GM23338 (cell line): ENCODE results near the gene ZNF483. TPM values are rescaled to one million over a fixed set of nuclear protein-coding genes. Genes with fewer than 3 reads are reported as not detected.
A peak's percentile ranks its signal among the peaks of the same experiment; 100 is the strongest.
"Not testable (repeated sequence)": the region's sequence is repeated elsewhere in the genome, so short reads cannot be mapped to it uniquely, and the experiment has no call there.

ENCODE experiments used
- ATAC-seq: fragments of 200-7000 bp; cut with Tn5 transposase; 3 replicates; pipeline ENCODE4 v1.9.1; 2020
- DNase-seq: peaks from one replicate; pipeline ENCODE4 v3.0.0-alpha.2; 2015; ENCODE audit warnings: low spot score
- H2AFZ ChIP-seq: fragments of 200-600 bp; sonication (generic); 2 replicates; pipeline ENCODE4 v1.8.0; 2016; ENCODE audit warnings: antibody characterized with exemption, mild to moderate bottlenecking, moderate library complexity
- H3F3A ChIP-seq: fragments of 200-600 bp; sonication (generic); replicated peaks from 2 replicates; pipeline ENCODE4 v1.8.0; 2017; ENCODE audit warnings: antibody characterized with exemption, mixed run types, low read depth
- H3K27ac ChIP-seq: fragments of 200-600 bp; sonication (generic); 2 replicates; pipeline ENCODE4 v1.6.1; 2016; ENCODE audit warnings: low read depth
- H3K27me3 ChIP-seq: fragments of 200-600 bp; sonication (generic); 2 replicates; pipeline ENCODE4 v1.8.0; 2016; ENCODE audit warnings: mild to moderate bottlenecking, mixed run types, moderate library complexity; ENCODE audit not compliant: insufficient read depth
- H3K36me3 ChIP-seq: fragments of 200-600 bp; sonication (generic); 2 replicates; pipeline ENCODE4 v1.8.0; 2016; ENCODE audit warnings: mild to moderate bottlenecking; ENCODE audit not compliant: insufficient read depth
- H3K4me1 ChIP-seq: fragments of 200-600 bp; sonication (generic); 2 replicates; pipeline ENCODE4 v1.8.0; 2016; ENCODE audit warnings: mild to moderate bottlenecking, moderate library complexity; ENCODE audit not compliant: insufficient read depth
- H3K4me2 ChIP-seq: fragments of 200-600 bp; sonication (generic); 2 replicates; pipeline ENCODE4 v1.7.1; 2017; ENCODE audit warnings: mixed run types
- H3K4me3 ChIP-seq: fragments of 200-600 bp; sonication (generic); 2 replicates; pipeline ENCODE4 v1.6.1; 2016; ENCODE audit warnings: mixed run types
- H3K79me2 ChIP-seq: fragments of 200-600 bp; sonication (generic); replicated peaks from 2 replicates; pipeline ENCODE4 v1.8.0; 2017; ENCODE audit warnings: mild to moderate bottlenecking; ENCODE audit not compliant: insufficient read depth
- H3K9me2 ChIP-seq: fragments of 200-600 bp; sonication (generic); 2 replicates; pipeline ENCODE4 v1.8.0; 2017; ENCODE audit not compliant: insufficient read depth
- H4K20me1 ChIP-seq: fragments of 200-600 bp; sonication (generic); replicated peaks from 2 replicates; pipeline ENCODE4 v1.8.0; 2017; ENCODE audit warnings: mild to moderate bottlenecking; ENCODE audit not compliant: insufficient read depth
- H3K27ac Mint-ChIP-seq: 2 replicates; pipeline ENCODE4 v1.8.0; 2020; ENCODE audit warnings: inconsistent platforms, mild to moderate bottlenecking, moderate library complexity, mixed read lengths
- H3K27me3 Mint-ChIP-seq: 3 replicates; pipeline ENCODE4 v1.8.0; 2022; ENCODE audit warnings: low read depth, mild to moderate bottlenecking, moderate library complexity, mixed read lengths, inconsistent platforms; ENCODE audit not compliant: insufficient read depth, poor library complexity
- H3K36me3 Mint-ChIP-seq: 3 replicates; pipeline ENCODE4 v1.8.0; 2021; ENCODE audit warnings: low read depth, mild to moderate bottlenecking, inconsistent platforms, moderate library complexity, mixed read lengths
- H3K4me1 Mint-ChIP-seq: 3 replicates; pipeline ENCODE4 v1.8.0; 2020; ENCODE audit warnings: mild to moderate bottlenecking, inconsistent platforms, mixed read lengths
- H3K4me3 Mint-ChIP-seq: 3 replicates; pipeline ENCODE4 v1.8.0; 2021; ENCODE audit warnings: moderate library complexity, mild to moderate bottlenecking, inconsistent platforms, mixed read lengths
- H3K9me3 Mint-ChIP-seq: 3 replicates; pipeline ENCODE4 v1.8.0; 2020; ENCODE audit warnings: moderate library complexity, mild to moderate bottlenecking, inconsistent platforms, mixed read lengths
- EZH2 ChIP-seq: fragments of 200-600 bp; sonication (generic); IDR thresholded peaks from one replicate; pipeline ENCODE4 v1.8.0; 2017; ENCODE audit warnings: antibody characterized with exemption, mild to moderate bottlenecking, low read depth; ENCODE audit not compliant: unreplicated experiment
- EZH2phosphoT487 ChIP-seq: fragments of 200-600 bp; sonication (generic); IDR thresholded peaks from one replicate; pipeline ENCODE4 v1.8.1; 2018; ENCODE audit warnings: antibody characterized with exemption; ENCODE audit not compliant: unreplicated experiment
- POLR2AphosphoS5 ChIP-seq: IDR thresholded peaks from 2 replicates; pipeline ENCODE4 v1.6.1; 2016; ENCODE audit warnings: antibody characterized with exemption, low read depth
- REST ChIP-seq: IDR thresholded peaks from one replicate; pipeline ENCODE4 v1.6.1; 2018; ENCODE audit warnings: antibody characterized with exemption; ENCODE audit not compliant: unreplicated experiment
- ZNF114 ChIP-seq: fragments of 250-450 bp; sonication (Bioruptor Pico); IDR thresholded peaks from 2 replicates; pipeline ENCODE4 v1.5.0; 2020; ENCODE audit warnings: mild to moderate bottlenecking, moderate library complexity
- ZNF331 ChIP-seq: fragments of 250-450 bp; sonication (Bioruptor Pico); IDR thresholded peaks from 2 replicates; pipeline ENCODE4 v1.5.0; 2020; ENCODE audit warnings: low read depth, mild to moderate bottlenecking, moderate library complexity
- polyA plus RNA-seq: library from polyadenylated mRNA; unstranded; fragments of >200 nt; fragmentation: Nextera tagmentation; extraction: Ambion mirVana; gene quantifications from 2 replicates; pipeline ENCODE4 v1.2.1, GENCODE V29; 2016
- total RNA-seq: library from RNA; depleted of rRNA; stranded (reverse); fragments of >200 nt; shearing (Covaris generic); gene quantifications from 2 replicates; pipeline ENCODE4 v1.2.3, GENCODE V29; 2014
- TF ChIP-seq, protein P1 (sequence below): fragments of 250-450 bp; sonication (Bioruptor Pico); IDR thresholded peaks from 2 replicates; pipeline ENCODE4 v1.5.0; 2020; ENCODE audit warnings: mild to moderate bottlenecking, moderate library complexity

The ZNF483 gene
- total and polyA plus RNA-seq, 2 experiments from 2014 or later = 9.7 to 112 TPM

GRCh38 chr9:111484572-111484894 is 40.4 kb upstream of the ZNF483 start:
- Mint-ChIP-seq H3K4me1 (peaks cover 27% of the 10 kb centered on the region), H3K4me3 (peak overlapping the region; percentile 86), H3K27me3 (peaks cover 4% of the 10 kb centered on the region), H3K36me3 (peaks cover 4% of the 10 kb centered on the region; the same call in 1 of the 3 replicates), H3K9me3 (no peaks in the 10 kb centered on the region), H3K27ac (peak overlapping the region; percentile 64)
- H3K4me1 ChIP-seq = peaks cover 24% of the 10 kb centered on the region
- no peak for DNase-seq
- H3K36me3 ChIP-seq = no peaks in the 10 kb centered on the region
- H3K4me2 ChIP-seq = peak overlapping the region; percentile 81
- H3K27me3 ChIP-seq = no peaks in the 10 kb centered on the region
- TF ChIP-seq REST = no peak
- peak; percentile 4; the same call in 1 of the 2 replicates for TF ChIP-seq POLR2AphosphoS5
- no peaks in the 10 kb centered on the region for H3K9me2 ChIP-seq
- H3F3A ChIP-seq = peaks cover 20% of the 10 kb centered on the region
- peak overlapping the region; percentile 69 for H3K27ac ChIP-seq
- ATAC-seq = no peak
- H3K4me3 ChIP-seq = peak overlapping the region; percentile 69
- H2AFZ ChIP-seq = peak overlapping the region; percentile 84
- peaks cover 41% of the 10 kb centered on the region for H3K79me2 ChIP-seq
- H4K20me1 ChIP-seq = peaks cover 3% of the 10 kb centered on the region; the same call in 1 of the 2 replicates

GRCh38 chr9:111497196-111497595 is 27.8 kb upstream of the ZNF483 start:
- H3K27me3 ChIP-seq, DNase-seq, H3K4me2 ChIP-seq, H3K4me1 ChIP-seq, H3K36me3 Mint-ChIP-seq, H3K4me3 Mint-ChIP-seq, H4K20me1 ChIP-seq, ATAC-seq, H3K4me1 Mint-ChIP-seq, H3K4me3 ChIP-seq, H3K9me3 Mint-ChIP-seq, H3K27ac ChIP-seq, H3K9me2 ChIP-seq, H3K27ac Mint-ChIP-seq, H3K36me3 ChIP-seq, H3K79me2 ChIP-seq, H3F3A ChIP-seq, H3K27me3 Mint-ChIP-seq: not testable (repeated sequence)
- H2AFZ ChIP-seq = 0 out of 2 replicates have a peak overlapping the region, but pooled peaks have one; percentile 52

DNA sequence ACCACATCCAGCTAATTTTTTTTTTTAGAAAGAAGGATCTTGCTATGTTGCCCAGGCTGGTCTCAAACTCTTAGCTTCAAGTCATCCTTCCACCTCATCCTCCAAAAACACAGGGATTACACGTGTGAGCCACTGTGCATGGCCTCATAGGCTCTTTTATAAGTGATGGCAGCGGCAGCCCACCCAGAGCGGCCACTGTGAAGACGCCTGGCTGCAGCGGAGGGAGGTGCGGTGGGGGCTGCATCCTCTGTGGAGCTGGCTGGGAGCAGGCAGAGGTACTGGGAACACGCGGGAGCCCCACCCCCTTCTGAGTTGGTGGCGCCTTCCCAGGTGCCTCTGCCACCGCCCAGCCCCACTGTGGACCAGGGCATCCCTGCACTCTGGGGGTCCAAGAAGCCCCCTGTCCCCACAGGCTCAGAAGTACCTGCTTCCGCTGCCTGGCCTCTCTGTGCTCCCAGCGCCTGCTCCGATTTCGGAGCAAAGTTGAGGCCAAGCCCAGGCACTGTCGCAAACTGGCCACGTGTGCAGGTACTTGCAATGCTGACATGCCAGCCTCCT is 23.9 kb upstream of the ZNF483 start:
- no peaks in the 10 kb centered on the region for H4K20me1 ChIP-seq
- H3K9me2 ChIP-seq = no peaks in the 10 kb centered on the region
- no peaks in the 10 kb centered on the region for H3F3A ChIP-seq
- H3K4me3 ChIP-seq = no peak overlapping the region
- no peak overlapping the region for H3K4me2 ChIP-seq
- H2AFZ ChIP-seq = 0 out of 2 replicates have a peak overlapping the region, but pooled peaks have one; percentile 52
- H3K27me3 Mint-ChIP-seq = peaks cover 6% of the 10 kb centered on the region
- no peaks in the 10 kb centered on the region for H3K36me3 ChIP-seq
- no peak for DNase-seq
- no peaks in the 10 kb centered on the region for H3K4me1 ChIP-seq
- no peaks in the 10 kb centered on the region for H3K4me1 Mint-ChIP-seq
- H3K9me3 Mint-ChIP-seq = no peaks in the 10 kb centered on the region
- peak; percentile 22; the same call in 1 of the 3 replicates for ATAC-seq
- H3K27me3 ChIP-seq = no peaks in the 10 kb centered on the region
- no peaks in the 10 kb centered on the region for H3K36me3 Mint-ChIP-seq
- no peak overlapping the region for H3K27ac ChIP-seq
- H3K79me2 ChIP-seq = no peaks in the 10 kb centered on the region
- no peak overlapping the region for H3K4me3 Mint-ChIP-seq
- H3K27ac Mint-ChIP-seq = no peak overlapping the region
- no peak for TF ChIP-seq ZNF114 (CRISPR knock-in tag)
- no peak for TF ChIP-seq POLR2AphosphoS5
- TF ChIP-seq, protein P1, sequence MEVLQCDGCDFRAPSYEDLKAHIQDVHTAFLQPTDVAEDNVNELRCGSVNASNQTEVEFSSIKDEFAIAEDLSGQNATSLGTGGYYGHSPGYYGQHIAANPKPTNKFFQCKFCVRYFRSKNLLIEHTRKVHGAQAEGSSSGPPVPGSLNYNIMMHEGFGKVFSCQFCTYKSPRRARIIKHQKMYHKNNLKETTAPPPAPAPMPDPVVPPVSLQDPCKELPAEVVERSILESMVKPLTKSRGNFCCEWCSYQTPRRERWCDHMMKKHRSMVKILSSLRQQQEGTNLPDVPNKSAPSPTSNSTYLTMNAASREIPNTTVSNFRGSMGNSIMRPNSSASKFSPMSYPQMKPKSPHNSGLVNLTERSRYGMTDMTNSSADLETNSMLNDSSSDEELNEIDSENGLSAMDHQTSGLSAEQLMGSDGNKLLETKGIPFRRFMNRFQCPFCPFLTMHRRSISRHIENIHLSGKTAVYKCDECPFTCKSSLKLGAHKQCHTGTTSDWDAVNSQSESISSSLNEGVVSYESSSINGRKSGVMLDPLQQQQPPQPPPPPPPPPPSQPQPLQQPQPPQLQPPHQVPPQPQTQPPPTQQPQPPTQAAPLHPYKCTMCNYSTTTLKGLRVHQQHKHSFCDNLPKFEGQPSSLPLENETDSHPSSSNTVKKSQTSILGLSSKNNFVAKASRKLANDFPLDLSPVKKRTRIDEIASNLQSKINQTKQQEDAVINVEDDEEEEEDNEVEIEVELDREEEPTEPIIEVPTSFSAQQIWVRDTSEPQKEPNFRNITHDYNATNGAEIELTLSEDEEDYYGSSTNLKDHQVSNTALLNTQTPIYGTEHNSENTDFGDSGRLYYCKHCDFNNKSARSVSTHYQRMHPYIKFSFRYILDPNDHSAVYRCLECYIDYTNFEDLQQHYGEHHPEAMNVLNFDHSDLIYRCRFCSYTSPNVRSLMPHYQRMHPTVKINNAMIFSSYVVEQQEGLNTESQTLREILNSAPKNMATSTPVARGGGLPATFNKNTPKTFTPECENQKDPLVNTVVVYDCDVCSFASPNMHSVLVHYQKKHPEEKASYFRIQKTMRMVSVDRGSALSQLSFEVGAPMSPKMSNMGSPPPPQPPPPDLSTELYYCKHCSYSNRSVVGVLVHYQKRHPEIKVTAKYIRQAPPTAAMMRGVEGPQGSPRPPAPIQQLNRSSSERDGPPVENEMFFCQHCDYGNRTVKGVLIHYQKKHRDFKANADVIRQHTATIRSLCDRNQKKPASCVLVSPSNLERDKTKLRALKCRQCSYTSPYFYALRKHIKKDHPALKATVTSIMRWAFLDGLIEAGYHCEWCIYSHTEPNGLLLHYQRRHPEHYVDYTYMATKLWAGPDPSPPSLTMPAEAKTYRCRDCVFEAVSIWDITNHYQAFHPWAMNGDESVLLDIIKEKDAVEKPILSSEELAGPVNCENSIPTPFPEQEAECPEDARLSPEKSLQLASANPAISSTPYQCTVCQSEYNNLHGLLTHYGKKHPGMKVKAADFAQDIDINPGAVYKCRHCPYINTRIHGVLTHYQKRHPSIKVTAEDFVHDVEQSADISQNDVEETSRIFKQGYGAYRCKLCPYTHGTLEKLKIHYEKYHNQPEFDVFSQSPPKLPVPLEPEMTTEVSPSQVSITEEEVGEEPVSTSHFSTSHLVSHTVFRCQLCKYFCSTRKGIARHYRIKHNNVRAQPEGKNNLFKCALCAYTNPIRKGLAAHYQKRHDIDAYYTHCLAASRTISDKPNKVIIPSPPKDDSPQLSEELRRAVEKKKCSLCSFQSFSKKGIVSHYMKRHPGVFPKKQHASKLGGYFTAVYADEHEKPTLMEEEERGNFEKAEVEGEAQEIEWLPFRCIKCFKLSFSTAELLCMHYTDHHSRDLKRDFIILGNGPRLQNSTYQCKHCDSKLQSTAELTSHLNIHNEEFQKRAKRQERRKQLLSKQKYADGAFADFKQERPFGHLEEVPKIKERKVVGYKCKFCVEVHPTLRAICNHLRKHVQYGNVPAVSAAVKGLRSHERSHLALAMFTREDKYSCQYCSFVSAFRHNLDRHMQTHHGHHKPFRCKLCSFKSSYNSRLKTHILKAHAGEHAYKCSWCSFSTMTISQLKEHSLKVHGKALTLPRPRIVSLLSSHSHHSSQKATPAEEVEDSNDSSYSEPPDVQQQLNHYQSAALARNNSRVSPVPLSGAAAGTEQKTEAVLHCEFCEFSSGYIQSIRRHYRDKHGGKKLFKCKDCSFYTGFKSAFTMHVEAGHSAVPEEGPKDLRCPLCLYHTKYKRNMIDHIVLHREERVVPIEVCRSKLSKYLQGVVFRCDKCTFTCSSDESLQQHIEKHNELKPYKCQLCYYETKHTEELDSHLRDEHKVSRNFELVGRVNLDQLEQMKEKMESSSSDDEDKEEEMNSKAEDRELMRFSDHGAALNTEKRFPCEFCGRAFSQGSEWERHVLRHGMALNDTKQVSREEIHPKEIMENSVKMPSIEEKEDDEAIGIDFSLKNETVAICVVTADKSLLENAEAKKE (CRISPR knock-in tag) = no peak
- TF ChIP-seq EZH2phosphoT487 = no peak
- TF ChIP-seq EZH2 = no peak
- TF ChIP-seq ZNF331 = no peak
